HUES64 (cell line): ENCODE measurements around the gene AGAP1.

Experiments used
- H3K27ac ChIP-seq: 2 replicates; pipeline ENCODE4 v1.7.0; 2013; ENCODE audit warnings: low read depth, low read length, inconsistent platforms
- H3K27me3 ChIP-seq: 2 replicates; pipeline ENCODE4 v1.6.1; 2013; ENCODE audit warnings: mild to moderate bottlenecking, low read length; ENCODE audit not compliant: insufficient read depth
- H3K36me3 ChIP-seq: 2 replicates; pipeline ENCODE4 v1.6.1; 2013; ENCODE audit warnings: mild to moderate bottlenecking, low read length; ENCODE audit not compliant: insufficient read depth
- H3K4me1 ChIP-seq: 2 replicates; pipeline ENCODE4 v1.6.1; 2013; ENCODE audit warnings: mild to moderate bottlenecking, low read length, moderate library complexity; ENCODE audit not compliant: insufficient read depth
- H3K4me3 ChIP-seq: 2 replicates; pipeline ENCODE4 v1.5.1; 2013; ENCODE audit warnings: mild to moderate bottlenecking, low read length, moderate library complexity
- H3K9ac ChIP-seq: 2 replicates; pipeline ENCODE4 v1.6.1; 2013; ENCODE audit warnings: mild to moderate bottlenecking, low read depth, low read length
- H3K9me3 ChIP-seq: 2 replicates; pipeline ENCODE4 v1.6.1; 2013; ENCODE audit warnings: low read depth, low read length; ENCODE audit not compliant: insufficient read depth
- WGBS: fragments of 150-250, 120-280 bp; methylation state at CpG from one replicate; pipeline ENCODE4 v1.1.7; 2013; ENCODE audit warnings: missing lambda C conversion rate; 5-methylcytosine and 5-hydroxymethylcytosine counted together

AGAP1 gene

GRCh38 chr2:236040600-236041328, 546.9 kb downstream of the AGAP1 start:
- Histone ChIP-seq H3K27me3 (no peaks in the 10 kb centered on the region), H3K27ac (no peak overlapping the region), H3K4me3 (no peak overlapping the region), H3K9ac (no peak overlapping the region), H3K4me1 (peaks cover 4% of the 10 kb centered on the region; the same call in 1 of the 2 replicates), H3K36me3 (peaks cover 3% of the 10 kb centered on the region; the same call in 1 of the 2 replicates), H3K9me3 (no peaks in the 10 kb centered on the region)
- 97% methylated on average over 21 of the region's 21 CpGs for WGBS

DNA sequence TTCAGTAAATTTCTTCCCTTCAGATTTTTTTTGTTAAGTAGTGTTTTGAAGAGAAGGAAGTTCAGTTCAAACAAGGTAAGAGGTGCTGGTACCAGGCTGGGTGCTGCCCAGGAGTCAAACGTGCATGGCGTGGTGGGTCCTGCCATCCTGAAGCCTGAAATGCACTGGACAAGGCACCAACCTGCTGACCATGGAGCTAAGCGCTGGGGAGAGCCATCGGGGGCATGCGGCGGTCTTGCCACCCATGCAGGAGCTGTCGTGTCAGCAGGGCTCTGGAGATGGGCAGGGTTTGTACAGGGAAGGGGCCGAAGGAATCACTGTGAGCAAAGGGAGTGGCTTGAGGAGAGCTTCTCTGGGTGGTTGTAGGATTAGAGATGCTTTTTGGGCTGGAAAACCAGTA, 547.8 kb downstream of the AGAP1 start:
- H3K9ac ChIP-seq = no peak overlapping the region
- H3K27me3 ChIP-seq = no peaks in the 10 kb centered on the region
- H3K36me3 ChIP-seq = peaks cover 3% of the 10 kb centered on the region; the same call in 1 of the 2 replicates
- peaks cover 4% of the 10 kb centered on the region; the same call in 1 of the 2 replicates for H3K4me1 ChIP-seq
- H3K27ac ChIP-seq = no peak overlapping the region
- H3K4me3 ChIP-seq = no peak overlapping the region
- WGBS = 93% methylated on average over 8 of the region's 8 CpGs
- no peaks in the 10 kb centered on the region for H3K9me3 ChIP-seq

- no peaks in the 10 kb centered on the region for H3K27me3 ChIP-seq
- H3K27ac ChIP-seq = no peak overlapping the region
- WGBS = 79% methylated on average over 6 of the region's 6 CpGs
- H3K4me3 ChIP-seq = no peak overlapping the region
- H3K4me1 ChIP-seq = peaks cover 4% of the 10 kb centered on the region; the same call in 1 of the 2 replicates
- H3K9me3 ChIP-seq = no peaks in the 10 kb centered on the region
- no peak overlapping the region for H3K9ac ChIP-seq
- peaks cover 3% of the 10 kb centered on the region; the same call in 1 of the 2 replicates for H3K36me3 ChIP-seq
Measured at GRCh38 chr2:236042087-236042486, 548.2 kb downstream of the AGAP1 start.

DNA sequence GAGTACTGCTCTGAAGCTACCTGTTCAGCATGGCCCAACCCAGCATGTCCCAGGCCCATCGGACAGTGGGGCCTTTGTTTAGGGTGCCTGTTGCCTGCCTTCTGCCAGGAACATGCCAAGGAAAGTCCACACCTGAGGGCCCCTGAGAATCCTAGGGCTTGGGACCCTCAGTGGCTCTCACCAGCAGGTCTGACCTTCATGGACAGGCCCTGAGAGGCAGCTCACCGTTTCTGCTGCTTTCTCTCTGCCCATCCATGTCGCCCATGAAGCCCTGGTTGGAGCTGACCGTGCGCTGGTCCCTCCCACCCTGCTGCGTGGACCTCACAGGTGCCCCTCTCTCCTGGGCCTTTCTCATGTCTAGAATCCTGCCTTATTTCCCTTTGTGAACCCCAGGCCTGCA, 550.3 kb downstream of the AGAP1 start:
- peaks cover 9% of the 10 kb centered on the region for H3K36me3 ChIP-seq
- H3K27me3 ChIP-seq = no peaks in the 10 kb centered on the region
- H3K9me3 ChIP-seq = no peaks in the 10 kb centered on the region
- peaks cover 4% of the 10 kb centered on the region; the same call in 1 of the 2 replicates for H3K4me1 ChIP-seq
- no peak overlapping the region for H3K9ac ChIP-seq
- WGBS = 95% methylated on average over 6 of the region's 6 CpGs
- no peak overlapping the region for H3K4me3 ChIP-seq
- H3K27ac ChIP-seq = no peak overlapping the region

- H3K27me3 ChIP-seq = no peaks in the 10 kb centered on the region
- 91% methylated on average over 26 of the region's 26 CpGs for WGBS
- peaks cover 9% of the 10 kb centered on the region for H3K36me3 ChIP-seq
- no peak overlapping the region for H3K27ac ChIP-seq
- no peak overlapping the region for H3K9ac ChIP-seq
- H3K4me1 ChIP-seq = peaks cover 4% of the 10 kb centered on the region; the same call in 1 of the 2 replicates
- H3K4me3 ChIP-seq = no peak overlapping the region
- no peaks in the 10 kb centered on the region for H3K9me3 ChIP-seq
Measured at GRCh38 chr2:236045251-236046235, 551.7 kb downstream of the AGAP1 start.

DNA sequence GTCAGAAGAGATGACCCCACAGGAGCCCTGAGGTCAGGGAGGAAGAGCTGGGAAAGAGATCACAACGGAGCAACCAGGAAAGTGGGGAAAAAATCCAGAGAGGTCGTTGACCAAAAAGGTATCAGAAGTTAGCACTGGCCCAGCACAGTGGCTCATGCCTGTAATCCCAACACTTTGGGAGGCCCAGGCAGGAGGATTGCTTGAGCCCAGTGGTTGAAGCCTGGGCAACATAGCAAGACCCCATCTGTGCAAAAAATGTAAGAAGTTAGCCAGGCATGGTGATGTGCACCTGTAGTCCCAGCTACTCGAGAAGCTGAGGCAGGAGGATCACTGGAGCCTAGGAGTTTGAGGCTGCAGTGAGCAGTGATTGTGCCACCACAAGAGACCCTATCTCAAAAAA, 552.9 kb downstream of the AGAP1 start:
- H3K36me3 ChIP-seq = peaks cover 9% of the 10 kb centered on the region
- H3K27me3 ChIP-seq = no peaks in the 10 kb centered on the region
- no peak overlapping the region for H3K4me3 ChIP-seq
- H3K4me1 ChIP-seq = peaks cover 4% of the 10 kb centered on the region; the same call in 1 of the 2 replicates
- 91% methylated on average over 3 of the region's 3 CpGs for WGBS
- no peak overlapping the region for H3K27ac ChIP-seq
- no peak overlapping the region for H3K9ac ChIP-seq
- H3K9me3 ChIP-seq = no peaks in the 10 kb centered on the region

DNA sequence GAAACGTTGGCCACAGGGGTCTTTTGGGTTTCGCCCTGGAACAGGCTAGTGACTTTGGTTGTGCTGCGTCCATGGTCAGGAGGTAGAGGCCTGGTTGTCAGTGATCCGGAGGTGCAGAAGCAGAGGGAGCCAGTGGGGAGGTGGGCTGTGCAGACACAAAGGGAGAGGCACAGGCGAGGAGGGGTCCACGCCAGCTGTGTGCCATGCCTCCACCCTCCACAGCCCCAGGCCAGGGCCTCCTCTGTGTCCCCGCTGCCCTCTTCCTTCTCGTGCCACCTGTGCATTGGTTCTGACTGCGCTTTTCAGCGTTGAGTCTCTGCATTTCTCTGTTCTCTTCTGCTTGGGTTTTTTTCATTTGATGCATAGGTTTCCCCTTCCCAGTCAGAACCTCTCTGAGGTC, 553.3 kb downstream of the AGAP1 start:
- WGBS = 93% methylated on average over 10 of the region's 10 CpGs
- Histone ChIP-seq H3K27ac (no peak overlapping the region), H3K4me3 (no peak overlapping the region), H3K36me3 (peaks cover 9% of the 10 kb centered on the region), H3K9me3 (no peaks in the 10 kb centered on the region), H3K4me1 (peaks cover 4% of the 10 kb centered on the region), H3K9ac (no peak overlapping the region), H3K27me3 (no peaks in the 10 kb centered on the region)

- Histone ChIP-seq H3K9ac (no peak overlapping the region), H3K36me3 (peaks cover 9% of the 10 kb centered on the region), H3K27ac (no peak overlapping the region), H3K4me3 (no peak overlapping the region), H3K4me1 (peaks cover 9% of the 10 kb centered on the region), H3K27me3 (peaks cover 7% of the 10 kb centered on the region; the same call in 1 of the 2 replicates), H3K9me3 (no peaks in the 10 kb centered on the region)
- 96% methylated on average over 10 of the region's 10 CpGs for WGBS
Measured at GRCh38 chr2:236047886-236048540, 554.2 kb downstream of the AGAP1 start.

GRCh38 chr2:236049981-236050380, 556.1 kb downstream of the AGAP1 start:
- Histone ChIP-seq H3K9ac (no peak overlapping the region), H3K36me3 (peaks cover 9% of the 10 kb centered on the region), H3K9me3 (no peaks in the 10 kb centered on the region), H3K27ac (no peak overlapping the region), H3K4me3 (no peak overlapping the region), H3K27me3 (peaks cover 10% of the 10 kb centered on the region; the same call in 1 of the 2 replicates), H3K4me1 (peaks cover 26% of the 10 kb centered on the region)
- 92% methylated on average over 8 of the region's 8 CpGs for WGBS

DNA sequence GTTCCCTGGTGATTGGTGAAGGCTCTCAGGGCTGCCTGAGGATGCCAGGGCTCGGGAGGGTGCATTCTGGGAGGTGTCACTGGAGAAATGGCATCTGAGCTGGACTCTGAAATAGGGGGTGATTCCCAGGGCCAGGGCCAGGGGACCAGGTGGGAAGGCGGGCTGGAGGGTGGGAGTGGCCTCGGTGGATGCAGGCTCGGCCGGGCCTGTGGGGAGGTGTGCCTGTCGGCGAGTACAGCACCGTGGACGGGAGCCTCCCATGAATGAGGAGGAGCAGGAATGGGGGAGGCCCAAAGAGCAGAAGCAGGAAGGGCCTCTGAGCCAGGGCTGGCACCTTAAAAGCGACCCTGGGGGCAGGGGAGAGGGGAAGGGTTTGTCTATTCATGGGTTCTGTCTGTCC, 557.5 kb downstream of the AGAP1 start:
- Histone ChIP-seq H3K4me1 (peaks cover 31% of the 10 kb centered on the region), H3K27ac (no peak overlapping the region), H3K27me3 (peaks cover 19% of the 10 kb centered on the region), H3K9ac (no peak overlapping the region), H3K9me3 (no peaks in the 10 kb centered on the region), H3K4me3 (no peak overlapping the region), H3K36me3 (peaks cover 9% of the 10 kb centered on the region)
- 62% methylated on average over 10 of the region's 10 CpGs for WGBS
